Stimulated activated CD4-positive, alpha-beta T cell treated with anti-CD3 and anti-CD28 coated beads, Interleukin-15, amount 100 ng/mL, for 24 hours (primary cell): ENCODE results near the gene PSMA3.

Source experiments
- DNase-seq: peaks from one replicate; pipeline ENCODE4 v3.0.0-alpha.2; 2020

Gene PSMA3

GRCh38 chr14:58299401-58300330 is 55.0 kb downstream of the PSMA3 start:
- no peak for DNase-seq

GRCh38 chr14:58301416-58301815 is 56.8 kb downstream of the PSMA3 start:
- no peak for DNase-seq

- DNase-seq = no peak
These were observed 61.1 kb downstream of the PSMA3 start for GRCh38 chr14:58305730-58306129.

- DNase-seq = no peak
These were observed 63.1 kb downstream of the PSMA3 start for GRCh38 chr14:58307597-58308316.

- no peak for DNase-seq
These were observed 64.4 kb downstream of the PSMA3 start for GRCh38 chr14:58309086-58309485.

- DNase-seq = no peak
These were observed 69.1 kb downstream of the PSMA3 start for GRCh38 chr14:58313699-58314098.

GRCh38 chr14:58315606-58316005 is 71.0 kb downstream of the PSMA3 start:
- no peak for DNase-seq
